Forelimb muscle (tissue), 1 donor: ENCODE measurements around the gene CR1L. TPM values are rescaled to one million over a fixed set of nuclear protein-coding genes. Genes with fewer than 3 reads are reported as not detected.

Experiments
- polyA plus RNA-seq: library from polyadenylated mRNA; unstranded; fragments of 120-200 nt; gene quantifications from one replicate; pipeline ENCODE4 v1.2.1, GENCODE V29; 2013; ENCODE audit not compliant: insufficient read length

Gene CR1L
- polyA plus RNA-seq, 1 donor: 0.52 TPM

Other genes starting within 250 kb of the CR1L start
- 0.04 TPM for gene CR2, start 190.8 kb upstream of the CR1L start, polyA plus RNA-seq
- 0.78 TPM for gene CR1, start 149.0 kb upstream of the CR1L start, polyA plus RNA-seq
- gene CD46, start 106.9 kb downstream of the CR1L start, polyA plus RNA-seq: 78.8 TPM